ENCODE measurements around the gene GLRX.
"Not testable (repeated sequence)": the region's sequence is repeated elsewhere in the genome, so short reads cannot be mapped to it uniquely, and the experiment has no call there.

The GLRX gene

DNA sequence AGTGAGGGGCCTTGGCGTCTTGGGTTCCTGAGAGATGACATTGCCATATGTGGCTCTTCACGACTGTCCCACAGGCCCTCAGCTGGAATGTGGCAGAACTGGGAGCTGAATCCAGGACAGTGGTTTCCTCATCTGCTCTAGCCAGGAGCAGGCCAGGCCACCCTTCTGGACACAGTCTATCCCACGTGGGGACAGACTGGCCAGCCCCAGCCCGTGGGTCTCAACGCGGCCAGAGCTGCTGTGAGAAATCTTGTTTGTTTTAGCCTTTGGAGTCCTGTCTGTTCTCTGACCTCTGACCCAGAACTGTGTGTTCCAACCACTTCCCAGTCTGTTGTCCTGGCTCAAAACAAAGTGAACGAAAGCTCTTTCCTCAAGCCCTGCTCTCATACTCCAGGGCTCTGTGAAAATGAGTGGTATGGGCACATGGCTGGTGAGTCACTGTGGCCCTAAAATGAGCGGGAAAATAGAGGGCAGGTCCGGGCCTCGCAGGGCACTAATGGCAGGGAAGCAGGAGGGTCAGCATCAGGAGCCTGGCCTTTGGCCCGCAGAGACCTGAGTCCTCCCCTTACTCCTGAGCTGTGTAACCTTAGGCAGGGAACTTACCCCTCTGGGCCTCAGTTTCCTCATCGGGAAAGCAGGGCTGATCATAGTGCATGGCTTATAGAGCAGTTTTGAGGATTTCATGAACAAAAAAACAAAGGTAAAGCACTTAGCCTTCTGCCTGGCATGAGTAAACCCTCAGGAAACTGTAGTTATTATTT, 34.8 kb upstream of the GLRX start:
- in situ Hi-C loops (cut with HindIII; ENCODE audit: low pct_ligation_motif_present, low pct_unique_long_range_greater_than_20kb, low sequenced_read_pairs), result loop anchor here (25.0 kb wide), 1 partner anchor 480 kb away; no protein-coding TSS in a partner anchor
- DNase-seq, result no peak

GRCh38 chr5:95856501-95856981, 34.0 kb upstream of the GLRX start:
- in situ Hi-C loops (cut with HindIII; ENCODE audit: low pct_ligation_motif_present, low pct_unique_long_range_greater_than_20kb, low sequenced_read_pairs), result loop anchor here (25.0 kb wide), 1 partner anchor 481 kb away; no protein-coding TSS in a partner anchor
- no peak for DNase-seq

DNA sequence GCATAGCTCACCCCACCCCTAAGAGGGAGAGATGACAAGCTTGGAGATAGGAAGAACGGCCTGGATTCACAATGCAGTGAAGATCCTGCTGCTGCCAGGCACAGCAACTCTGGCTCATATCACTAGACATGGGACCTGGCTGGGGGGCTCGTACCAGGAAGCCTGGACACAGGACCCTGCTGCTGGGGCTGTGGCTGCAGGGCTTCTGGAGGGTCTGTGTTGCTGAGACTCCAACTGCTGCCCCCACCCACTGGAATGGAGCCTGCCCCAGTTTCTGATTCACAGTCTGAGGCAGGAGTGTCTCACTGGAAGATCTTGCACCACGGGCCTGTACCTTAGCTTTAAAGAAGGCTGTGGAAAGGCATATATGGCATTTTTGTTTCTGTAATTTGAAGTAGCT, 31.0 kb upstream of the GLRX start:
- DNase-seq, result no peak
- in situ Hi-C loops (cut with HindIII; ENCODE audit: low pct_ligation_motif_present, low pct_unique_long_range_greater_than_20kb, low sequenced_read_pairs), result loop anchor here (25.0 kb wide), 1 partner anchor 484 kb away; no protein-coding TSS in a partner anchor

- DNase-seq, result no peak
- in situ Hi-C loops (cut with HindIII; ENCODE audit: low pct_ligation_motif_present, low pct_unique_long_range_greater_than_20kb, low sequenced_read_pairs), result loop anchor here (25.0 kb wide), 1 partner anchor 485 kb away; no protein-coding TSS in a partner anchor
Observed at GRCh38 chr5:95852567-95852966, 30.0 kb upstream of the GLRX start.

DNA sequence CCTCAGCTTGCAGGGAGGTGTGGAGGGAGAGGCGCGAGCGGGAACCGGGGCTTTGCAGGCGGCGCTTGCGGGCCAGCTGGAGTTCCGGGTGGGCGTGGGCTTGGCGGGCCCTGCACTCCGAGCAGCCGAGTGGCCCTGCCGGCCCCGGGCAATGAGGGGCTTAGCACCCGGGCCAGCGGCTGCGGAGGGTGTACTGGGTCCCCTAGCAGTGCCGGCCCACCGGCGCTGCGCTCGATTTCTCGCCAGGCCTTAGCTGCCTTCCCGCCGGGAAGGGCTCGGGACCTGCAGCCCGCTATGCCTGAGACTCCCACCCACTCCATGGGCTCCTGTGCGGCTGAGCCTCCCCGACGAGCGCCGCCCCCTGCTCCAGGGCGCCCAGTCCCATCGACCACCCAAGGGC, 28.6 kb upstream of the GLRX start:
- in situ Hi-C loops (cut with HindIII; ENCODE audit: low pct_ligation_motif_present, low pct_unique_long_range_greater_than_20kb, low sequenced_read_pairs), result loop anchor here (25.0 kb wide), 1 partner anchor 486 kb away; no protein-coding TSS in a partner anchor
- not testable (repeated sequence) for DNase-seq

GRCh38 chr5:95850391-95850894, 27.9 kb upstream of the GLRX start:
- DNase-seq, result no peak
- in situ Hi-C loops (cut with HindIII; ENCODE audit: low pct_ligation_motif_present, low pct_unique_long_range_greater_than_20kb, low sequenced_read_pairs), result loop anchor here (25.0 kb wide), 1 partner anchor 487 kb away; no protein-coding TSS in a partner anchor

DNA sequence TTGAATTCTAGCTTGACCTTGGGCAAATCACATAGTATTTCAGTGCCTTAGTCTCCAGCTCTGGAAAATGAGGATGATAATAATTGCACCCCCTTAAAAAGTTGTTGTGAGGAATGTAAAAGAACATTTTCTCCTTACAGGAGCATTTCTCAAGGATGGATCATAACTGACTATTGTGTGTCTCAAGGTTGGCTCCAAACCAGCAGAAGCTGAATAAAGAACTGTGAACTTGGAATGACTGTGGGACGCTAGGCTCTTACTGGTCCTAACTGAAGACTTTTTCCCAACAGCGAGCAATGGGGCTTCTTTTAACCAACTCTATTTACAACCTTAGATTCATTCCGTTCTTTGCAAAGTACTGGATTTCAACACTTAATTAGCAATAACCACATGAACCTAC, 26.2 kb upstream of the GLRX start:
- no peak for DNase-seq
- in situ Hi-C loops (cut with HindIII; ENCODE audit: low pct_ligation_motif_present, low pct_unique_long_range_greater_than_20kb, low sequenced_read_pairs), result no loop called here

DNA sequence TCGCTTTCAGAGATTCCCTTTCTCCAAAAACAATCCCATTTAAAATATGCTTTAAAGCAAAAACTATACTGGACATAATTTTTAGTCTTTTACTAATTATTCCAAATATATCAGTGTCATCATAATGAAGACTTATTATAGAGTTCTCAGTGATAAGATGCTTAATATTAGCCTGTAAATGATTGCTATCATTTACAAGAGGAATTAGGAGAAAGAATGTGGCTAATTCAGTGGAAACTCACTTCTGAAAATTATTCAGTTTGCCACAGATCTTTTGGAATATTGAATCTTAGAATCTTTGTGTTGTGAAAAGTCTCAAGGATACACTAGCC, 24.7 kb upstream of the GLRX start:
- no peak for DNase-seq
- in situ Hi-C loops (cut with HindIII; ENCODE audit: low pct_ligation_motif_present, low pct_unique_long_range_greater_than_20kb, low sequenced_read_pairs), result no loop called here

DNA sequence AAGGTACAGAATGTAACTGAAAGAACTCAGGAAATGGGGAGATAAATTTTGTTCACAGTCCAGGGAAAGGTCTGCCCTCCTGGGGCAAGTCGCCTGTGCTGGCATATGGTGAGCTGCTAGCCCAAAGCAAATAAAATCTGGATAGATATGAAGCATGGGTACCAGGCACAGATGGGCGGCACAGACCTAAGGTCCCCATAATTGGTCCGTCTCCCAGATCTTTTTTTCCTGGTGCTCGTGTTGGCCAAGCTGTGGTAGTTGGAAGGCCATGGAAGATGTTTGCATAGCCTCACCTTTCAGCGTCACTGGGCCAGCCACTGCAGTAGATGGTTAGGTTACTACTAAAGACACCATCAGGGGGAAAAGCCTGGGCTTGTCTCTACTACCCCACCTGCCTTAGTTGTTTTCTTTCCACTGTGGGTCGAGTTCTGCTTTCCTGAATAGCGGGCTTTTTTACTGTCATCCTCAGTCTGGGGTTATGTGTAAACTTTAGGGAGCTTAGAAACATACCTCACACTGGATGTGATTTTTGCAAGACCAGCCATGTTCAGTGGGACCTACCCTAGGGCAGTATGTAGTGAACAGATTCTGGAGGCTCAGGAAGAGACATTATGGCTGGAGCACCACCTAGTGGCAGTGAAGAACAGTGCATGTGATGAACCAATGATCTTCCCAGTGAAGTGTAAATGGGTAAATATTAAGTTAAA, 24.2 kb upstream of the GLRX start:
- in situ Hi-C loops (cut with HindIII; ENCODE audit: low pct_ligation_motif_present, low pct_unique_long_range_greater_than_20kb, low sequenced_read_pairs), result no loop called here
- peak; percentile 70 for DNase-seq

DNA sequence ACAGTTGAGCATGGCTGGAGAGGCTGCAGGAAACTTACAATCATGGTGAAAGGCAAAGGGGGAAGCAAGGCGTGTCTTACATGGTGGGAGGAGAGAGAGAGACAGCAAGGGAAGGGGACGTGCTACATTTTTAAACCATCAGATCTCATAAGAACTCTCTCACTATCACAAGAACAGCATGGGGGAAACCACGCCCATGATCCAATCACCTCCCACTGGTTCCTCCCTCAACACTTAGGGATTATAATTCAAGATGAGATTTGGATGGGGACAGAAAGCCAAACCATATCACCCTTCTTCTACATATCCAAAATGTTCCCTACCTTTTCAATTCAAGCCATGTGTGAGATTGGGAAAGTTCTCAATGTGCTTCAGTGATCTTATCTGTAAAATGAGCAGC, 22.9 kb upstream of the GLRX start:
- DNase-seq, result no peak
- in situ Hi-C loops (cut with HindIII; ENCODE audit: low pct_ligation_motif_present, low pct_unique_long_range_greater_than_20kb, low sequenced_read_pairs), result no loop called here

DNA sequence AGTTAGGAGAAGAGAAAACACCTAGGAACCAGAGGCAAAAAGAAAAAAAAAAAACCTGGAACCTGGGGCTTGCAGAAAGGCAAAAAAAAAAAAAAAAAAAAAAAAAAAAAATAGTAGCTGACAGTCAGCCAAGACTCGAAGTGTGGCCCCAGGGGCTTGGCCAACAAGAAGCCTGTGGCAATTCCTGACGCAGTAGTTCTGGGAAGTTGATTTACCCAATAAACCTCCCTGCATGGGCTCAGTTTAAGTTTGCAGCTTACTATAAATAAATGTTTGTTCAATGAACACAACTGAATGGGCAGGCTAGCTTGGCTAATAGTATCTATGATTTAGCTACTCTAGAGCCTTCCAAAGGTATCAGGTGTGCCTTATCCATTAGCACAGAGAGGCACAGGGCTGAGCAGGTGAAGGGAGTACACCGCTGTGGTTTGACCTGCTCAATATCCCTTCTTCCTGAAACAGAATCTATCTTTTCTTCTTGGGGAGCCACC, 21.3 kb upstream of the GLRX start:
- in situ Hi-C loops (cut with HindIII; ENCODE audit: low pct_ligation_motif_present, low pct_unique_long_range_greater_than_20kb, low sequenced_read_pairs), result no loop called here
- DNase-seq, result no peak

DNA sequence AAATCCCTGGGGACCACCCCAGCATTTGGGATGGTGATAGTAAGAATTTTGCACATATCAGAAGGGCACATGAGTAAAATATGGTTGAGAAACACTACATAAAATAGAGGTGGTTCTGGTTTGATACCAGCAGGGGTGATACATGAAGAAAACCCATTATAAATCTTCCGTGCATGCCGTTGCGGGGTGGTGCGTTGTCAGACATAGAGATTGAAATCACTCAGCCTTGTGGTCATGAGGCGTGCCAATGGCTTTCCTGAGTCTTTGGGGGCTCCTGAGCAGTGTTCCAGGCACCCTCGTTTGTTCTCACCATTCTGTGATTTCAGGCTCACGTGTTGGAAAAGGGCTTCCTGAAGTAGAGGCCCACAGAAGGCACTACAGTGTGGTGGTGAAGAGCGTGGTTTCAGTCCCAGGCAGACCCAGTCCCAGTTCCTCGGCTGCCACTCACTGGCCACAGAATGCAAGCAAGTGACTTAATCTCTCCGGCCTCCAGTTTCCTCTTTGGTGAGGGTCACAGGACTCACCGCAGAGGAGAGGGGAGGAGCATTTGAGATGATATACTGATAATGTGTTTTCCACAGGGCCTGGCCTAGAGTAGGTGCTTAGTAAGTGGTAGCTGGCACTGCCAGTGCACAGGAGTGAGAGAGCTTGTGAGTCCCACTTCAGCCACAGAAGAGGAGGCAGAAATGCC, 20.5 kb upstream of the GLRX start:
- peak; percentile 86 for DNase-seq
- in situ Hi-C loops (cut with HindIII; ENCODE audit: low pct_ligation_motif_present, low pct_unique_long_range_greater_than_20kb, low sequenced_read_pairs), result no loop called here

DNA sequence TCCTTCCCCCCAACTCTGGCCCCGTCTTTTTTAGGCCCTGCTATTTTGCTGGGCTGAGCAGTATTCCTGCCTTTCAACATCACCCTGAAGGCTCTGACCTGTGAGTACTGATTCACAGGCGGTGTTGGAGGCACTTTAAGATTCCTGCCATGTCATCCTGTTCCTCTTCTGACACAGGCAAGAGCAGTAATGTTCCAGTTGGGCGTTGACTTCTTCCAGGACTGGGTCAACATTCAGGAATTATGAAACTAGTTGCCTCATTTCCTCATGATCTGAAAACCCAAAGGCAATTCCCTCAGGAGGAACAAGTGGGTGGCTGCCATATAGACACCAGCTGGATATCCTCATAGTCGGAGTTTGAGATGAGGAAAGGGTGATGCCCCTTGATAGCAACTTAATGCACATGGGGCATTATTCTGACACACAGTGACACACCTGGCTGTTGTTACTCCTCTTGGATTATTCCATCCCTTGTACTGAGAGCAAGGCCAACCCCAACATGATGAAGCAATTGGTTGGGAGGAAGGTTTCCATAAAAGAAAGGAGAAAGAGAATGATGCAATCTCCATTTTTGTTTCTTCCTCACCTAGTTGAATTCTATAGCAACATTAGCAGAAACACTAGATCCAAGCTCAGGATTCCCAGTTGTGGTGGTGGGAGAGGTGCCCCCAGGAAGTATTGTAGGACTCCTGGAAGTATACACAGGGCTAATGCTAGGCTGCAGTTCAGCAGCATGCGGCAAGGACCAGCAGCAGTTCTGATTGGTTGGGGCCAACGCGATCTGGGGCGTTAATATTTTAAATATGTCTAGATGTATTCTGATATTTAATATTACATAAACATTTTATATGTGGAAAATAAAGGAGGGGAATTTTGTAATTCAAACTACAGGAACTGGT, 19.6 kb upstream of the GLRX start:
- DNase-seq, result no peak
- in situ Hi-C loops (cut with HindIII; ENCODE audit: low pct_ligation_motif_present, low pct_unique_long_range_greater_than_20kb, low sequenced_read_pairs), result no loop called here

- in situ Hi-C loops (cut with HindIII; ENCODE audit: low pct_ligation_motif_present, low pct_unique_long_range_greater_than_20kb, low sequenced_read_pairs), result no loop called here
- DNase-seq, result no peak
Observed at GRCh38 chr5:95840956-95841705, 18.6 kb upstream of the GLRX start.

- DNase-seq, result no peak
- in situ Hi-C loops (cut with HindIII; ENCODE audit: low pct_ligation_motif_present, low pct_unique_long_range_greater_than_20kb, low sequenced_read_pairs), result no loop called here
Observed at GRCh38 chr5:95839658-95840057, 17.1 kb upstream of the GLRX start.

GRCh38 chr5:95838556-95838955, 16.0 kb upstream of the GLRX start:
- no peak for DNase-seq
- in situ Hi-C loops (cut with HindIII; ENCODE audit: low pct_ligation_motif_present, low pct_unique_long_range_greater_than_20kb, low sequenced_read_pairs), result no loop called here

GRCh38 chr5:95838001-95838520, 15.5 kb upstream of the GLRX start:
- DNase-seq, result no peak
- in situ Hi-C loops (cut with HindIII; ENCODE audit: low pct_ligation_motif_present, low pct_unique_long_range_greater_than_20kb, low sequenced_read_pairs), result no loop called here

Measured in ACHN (cell line).